GM19395 (cell line): ENCODE results near the gene FKBP6.
"Not testable (repeated sequence)": the region's sequence is repeated elsewhere in the genome, so short reads cannot be mapped to it uniquely, and the experiment has no call there.

Experiments
- ATAC-seq: cut with Tn5 transposase; IDR thresholded peaks from one replicate; pipeline ENCODE4 v1.9.1; 2021; ENCODE audit warnings: mild to moderate bottlenecking, moderate library complexity; ENCODE audit not compliant: unreplicated experiment

The FKBP6 gene

GRCh38 chr7:73323434-73324080 is 4.4 kb upstream of the FKBP6 start:
- ATAC-seq = not testable (repeated sequence)

- ATAC-seq = not testable (repeated sequence)
Measured at GRCh38 chr7:73324081-73324845, 3.7 kb upstream of the FKBP6 start.

GRCh38 chr7:73325424-73325823 is 2.5 kb upstream of the FKBP6 start:
- ATAC-seq = not testable (repeated sequence)

GRCh38 chr7:73327449-73327848 is 512 bp upstream of the FKBP6 start:
- ATAC-seq = not testable (repeated sequence)

GRCh38 chr7:73328696-73329095 is 735 bp downstream of the FKBP6 start:
- no peak for ATAC-seq

- ATAC-seq = no peak
Measured at GRCh38 chr7:73329861-73330581, 2.1 kb downstream of the FKBP6 start.

GRCh38 chr7:73330772-73331171 is 2.8 kb downstream of the FKBP6 start:
- no peak for ATAC-seq

GRCh38 chr7:73332447-73332846 is 4.5 kb downstream of the FKBP6 start:
- no peak for ATAC-seq

- no peak for ATAC-seq
Measured at GRCh38 chr7:73338321-73338720, 10.4 kb downstream of the FKBP6 start.

- ATAC-seq = no peak
Measured at GRCh38 chr7:73340514-73340913, 12.6 kb downstream of the FKBP6 start.

- no peak for ATAC-seq
Measured at GRCh38 chr7:73341877-73342276, 13.9 kb downstream of the FKBP6 start.

- ATAC-seq = no peak
Measured at GRCh38 chr7:73342645-73343044, 14.7 kb downstream of the FKBP6 start.

GRCh38 chr7:73343671-73344380 is 15.9 kb downstream of the FKBP6 start:
- ATAC-seq = no peak

GRCh38 chr7:73345538-73345937 is 17.6 kb downstream of the FKBP6 start:
- ATAC-seq = no peak

GRCh38 chr7:73345951-73346350 is 18.0 kb downstream of the FKBP6 start:
- no peak for ATAC-seq

GRCh38 chr7:73349763-73350162 is 21.8 kb downstream of the FKBP6 start:
- ATAC-seq = no peak

GRCh38 chr7:73350306-73351068 is 22.5 kb downstream of the FKBP6 start:
- ATAC-seq = no peak

- ATAC-seq = no peak
Measured at GRCh38 chr7:73351447-73352167, 23.6 kb downstream of the FKBP6 start.

GRCh38 chr7:73352784-73353183 is 24.8 kb downstream of the FKBP6 start:
- no peak for ATAC-seq

GRCh38 chr7:73353243-73353642 is 25.3 kb downstream of the FKBP6 start:
- no peak for ATAC-seq
